AG04449 (cell line): ENCODE measurements around the gene CFAP43.

Experiments used
- CTCF ChIA-PET: fragments of 350-600 bp; formaldehyde crosslinking; extraction: SDS; loops from one replicate; lab custom pipeline; 2021; ENCODE audit warnings: antibody characterized with exemption; lab: Yijun Ruan, JAX
- POLR2A ChIA-PET: fragments of 400-600, 350-600 bp; formaldehyde crosslinking; extraction: SDS; loops from one replicate; lab custom pipeline; 2020; ENCODE audit warnings: antibody characterized with exemption, inconsistent platforms; lab: Yijun Ruan, JAX
- DNase-seq: peaks from one replicate; pipeline ENCODE4 v3.0.0-alpha.2; 2010; ENCODE audit warnings: low read depth, low spot score
- H3K4me3 ChIP-seq: 2 replicates; pipeline ENCODE4 v1.5.1; 2011; ENCODE audit warnings: low read depth, mild to moderate bottlenecking, control low read depth, low read length
- TF ChIP-seq, protein P1 (sequence below): IDR thresholded peaks from one replicate; pipeline ENCODE4 v1.5.1; 2011; ENCODE audit warnings: mild to moderate bottlenecking, moderate library complexity, low read length, control low read depth, inconsistent platforms; ENCODE audit not compliant: insufficient read depth; ENCODE audit errors: missing control alignments

CFAP43 gene

DNA sequence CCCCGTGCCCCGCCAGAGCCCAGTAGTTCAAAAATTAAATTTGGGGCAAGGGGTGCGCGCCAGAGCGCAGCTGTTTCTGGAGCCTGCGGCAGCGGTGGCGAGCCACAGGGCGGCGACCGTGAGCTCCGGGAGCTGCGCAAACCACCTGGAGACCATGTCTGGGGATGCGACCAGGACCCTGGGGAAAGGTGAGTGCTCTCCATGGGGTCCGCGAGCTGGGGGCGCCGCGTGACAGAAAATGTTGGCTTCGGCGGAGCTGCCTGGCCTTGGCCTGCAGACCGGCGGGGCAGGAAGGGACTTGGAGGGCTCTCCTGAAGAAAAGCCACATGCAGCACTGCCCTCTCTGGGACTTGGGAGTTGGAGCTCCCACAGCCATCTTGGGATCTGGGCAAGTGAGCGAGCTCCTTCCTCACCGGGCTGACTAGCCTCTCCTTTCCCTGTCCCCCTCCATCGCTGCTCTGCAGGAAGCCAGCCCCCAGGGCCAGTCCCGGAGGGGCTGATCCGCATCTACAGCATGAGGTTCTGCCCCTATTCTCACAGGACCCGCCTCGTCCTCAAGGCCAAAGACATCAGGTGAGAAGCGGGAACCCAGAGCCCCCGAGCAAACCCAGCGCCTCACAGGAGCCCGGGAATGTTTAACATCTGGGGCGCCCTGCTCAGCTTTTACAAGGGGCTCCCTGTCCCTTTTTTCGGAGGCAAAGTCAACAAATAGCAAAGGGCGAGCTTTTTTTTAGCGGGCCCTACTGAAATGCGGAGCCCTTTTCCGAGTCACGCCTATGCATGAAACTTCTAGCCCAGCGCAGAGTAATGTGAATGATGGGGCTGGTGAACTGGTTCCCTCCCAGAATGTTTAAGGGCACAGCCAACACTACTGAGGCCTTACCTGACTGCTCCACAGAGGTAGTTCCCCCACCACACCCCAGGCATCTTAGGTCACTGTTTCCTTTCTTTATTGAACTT is 42.9 kb upstream of the CFAP43 start:
- ChIA-PET POLR2A (interaction anchor here (1.1 to 2.3 kb wide), 5 partner anchors 18 to 76 kb away, joined by 4 to 14 read pairs (median 4); partner anchors contain the start of genes GSTO1 and ITPRIP), CTCF (interaction anchor here (0.7 to 12.9 kb wide), 33 partner anchors 9 to 389 kb away, joined by 3 to 557 read pairs (median 7); partner anchors contain the start of genes CFAP58, GSTO1, ITPRIP and SFR1)
- DNase-seq, result no peak
- peak overlapping the region; percentile 41 for H3K4me3 ChIP-seq
- TF ChIP-seq, protein P1, sequence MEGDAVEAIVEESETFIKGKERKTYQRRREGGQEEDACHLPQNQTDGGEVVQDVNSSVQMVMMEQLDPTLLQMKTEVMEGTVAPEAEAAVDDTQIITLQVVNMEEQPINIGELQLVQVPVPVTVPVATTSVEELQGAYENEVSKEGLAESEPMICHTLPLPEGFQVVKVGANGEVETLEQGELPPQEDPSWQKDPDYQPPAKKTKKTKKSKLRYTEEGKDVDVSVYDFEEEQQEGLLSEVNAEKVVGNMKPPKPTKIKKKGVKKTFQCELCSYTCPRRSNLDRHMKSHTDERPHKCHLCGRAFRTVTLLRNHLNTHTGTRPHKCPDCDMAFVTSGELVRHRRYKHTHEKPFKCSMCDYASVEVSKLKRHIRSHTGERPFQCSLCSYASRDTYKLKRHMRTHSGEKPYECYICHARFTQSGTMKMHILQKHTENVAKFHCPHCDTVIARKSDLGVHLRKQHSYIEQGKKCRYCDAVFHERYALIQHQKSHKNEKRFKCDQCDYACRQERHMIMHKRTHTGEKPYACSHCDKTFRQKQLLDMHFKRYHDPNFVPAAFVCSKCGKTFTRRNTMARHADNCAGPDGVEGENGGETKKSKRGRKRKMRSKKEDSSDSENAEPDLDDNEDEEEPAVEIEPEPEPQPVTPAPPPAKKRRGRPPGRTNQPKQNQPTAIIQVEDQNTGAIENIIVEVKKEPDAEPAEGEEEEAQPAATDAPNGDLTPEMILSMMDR, result peak; percentile 92

GRCh38 chr10:104273899-104274575 is 41.9 kb upstream of the CFAP43 start:
- H3K4me3 ChIP-seq, result no peak overlapping the region; the same call in 1 of the 2 replicates
- ChIA-PET POLR2A (interaction anchor here (0.8 to 2.3 kb wide), 9 partner anchors 19 to 77 kb away, joined by 3 to 14 read pairs (median 4); partner anchors contain the start of genes GSTO1 and ITPRIP), CTCF (interaction anchor here (0.6 to 12.9 kb wide), 36 partner anchors 8 to 561 kb away, joined by 3 to 557 read pairs (median 6); partner anchors contain the start of genes CFAP58, GSTO1, ITPRIP and SFR1)
- no peak for DNase-seq
- TF ChIP-seq, protein P1, result no peak

- no peak for DNase-seq
- CTCF ChIA-PET, result interaction anchor here (1.1 to 12.9 kb wide), 16 partner anchors 11 to 387 kb away, joined by 3 to 557 read pairs (median 12); partner anchors contain the start of genes CFAP58 and GSTO1
- H3K4me3 ChIP-seq, result no peak overlapping the region
- TF ChIP-seq, protein P1, result no peak
- POLR2A ChIA-PET, result interaction anchor here (0.8 to 2.3 kb wide), 7 partner anchors 18 to 78 kb away, joined by 3 to 14 read pairs (median 4); partner anchors contain the start of genes GSTO1 and ITPRIP
Observed at GRCh38 chr10:104273286-104273685, 41.1 kb upstream of the CFAP43 start.

DNA sequence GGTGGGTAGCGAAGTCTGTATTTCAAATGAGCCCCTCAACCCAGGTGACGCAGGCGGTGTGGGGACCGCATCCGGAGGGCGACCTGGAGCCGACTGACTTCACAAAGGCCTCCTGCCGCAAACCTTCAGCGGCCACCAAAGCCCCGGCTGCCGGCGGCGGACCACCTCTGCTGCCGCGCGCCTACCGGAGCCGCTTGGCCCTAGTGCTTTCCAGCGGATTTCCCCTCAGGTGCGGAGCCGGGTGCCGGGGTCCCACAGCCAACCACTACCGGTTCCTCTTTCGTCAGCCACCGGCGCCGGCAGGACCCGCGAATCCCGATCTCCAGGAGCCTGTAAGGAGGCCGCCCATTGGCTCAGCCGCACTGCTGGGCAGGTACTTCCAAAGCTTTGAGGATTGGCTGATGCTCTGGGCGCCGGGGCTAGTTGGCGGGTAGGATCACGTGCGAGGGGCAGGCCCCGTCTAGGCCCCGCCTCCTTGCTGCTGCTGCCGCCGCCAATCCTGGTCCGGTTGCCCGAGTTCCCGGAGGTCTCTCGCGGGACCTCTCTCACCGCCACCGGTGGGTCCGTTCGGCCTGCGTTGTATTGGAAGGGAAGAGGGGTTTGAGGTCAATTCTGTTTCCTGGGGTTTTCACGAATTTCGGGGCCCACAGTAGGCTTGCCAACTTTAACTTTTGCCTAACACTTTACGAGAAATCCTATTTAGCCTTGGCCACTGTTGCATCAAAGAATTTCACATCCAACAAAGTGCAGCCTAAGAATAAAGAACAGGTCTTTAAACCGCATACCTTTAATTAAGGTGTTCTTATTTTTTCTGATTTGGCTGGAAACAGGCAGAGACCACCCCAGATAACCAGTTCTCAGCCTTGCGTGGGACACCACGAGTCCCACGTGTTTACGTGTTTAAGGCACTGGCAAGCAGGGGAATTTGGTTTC is 36.8 kb upstream of the CFAP43 start, which contains the start of gene GSTO2:
Gene GSTO2, plus strand, starts transcription at position 472 of the 933 bp plus-strand sequence. CDS start 5,732 bp downstream, outside the sequence.
- TF ChIP-seq, protein P1, result no peak
- DNase-seq, result peak; percentile 88
- ChIA-PET CTCF (interaction anchor here (1.0 to 12.9 kb wide), 5 partner anchors 8 to 82 kb away, joined by 3 to 290 read pairs (median 5); partner anchors contain the start of gene CFAP58), POLR2A (interaction anchor here (0.8 to 1.9 kb wide), 5 partner anchors 9 to 69 kb away, joined by 3 to 5 read pairs (median 3); partner anchors contain the start of genes GSTO1 and ITPRIP)
- peak within 1 kb of the TSS; percentile 83 for H3K4me3 ChIP-seq

DNA sequence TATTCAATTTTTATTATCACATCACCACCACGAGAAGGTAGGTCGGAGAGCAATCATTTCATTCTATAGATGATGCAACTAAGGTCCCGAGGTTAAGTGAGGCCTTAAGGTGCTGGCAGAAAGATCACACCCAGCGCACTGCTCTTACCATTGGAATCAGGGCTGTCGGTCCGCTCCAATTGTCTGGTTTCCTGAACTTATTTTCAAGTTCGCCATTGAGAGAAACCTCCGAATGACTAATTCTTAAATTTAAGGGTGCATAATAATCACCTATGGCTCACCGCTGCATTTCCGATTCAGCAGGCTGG is 36.2 kb upstream of the CFAP43 start:
- H3K4me3 ChIP-seq, result peak overlapping the region; percentile 83
- ChIA-PET CTCF (no interaction called here), POLR2A (interaction anchor here (1.0 to 1.9 kb wide), 3 partner anchors 9 to 14 kb away, joined by 3 to 5 read pairs (median 3); partner anchors contain the start of gene GSTO1)
- DNase-seq, result no peak
- TF ChIP-seq, protein P1, result no peak
